Activated CD4-positive, alpha-beta T cell treated with anti-CD3 and anti-CD28 coated beads for 1 hour (primary cell): ENCODE results near the gene CCDC71.

Experiments
- DNase-seq: peaks from one replicate; pipeline ENCODE4 v3.0.0-alpha.2; 2020

Gene CCDC71

GRCh38 chr3:49124991-49125670 lies 41.0 kb downstream of the CCDC71 start:
- no peak for DNase-seq

DNA sequence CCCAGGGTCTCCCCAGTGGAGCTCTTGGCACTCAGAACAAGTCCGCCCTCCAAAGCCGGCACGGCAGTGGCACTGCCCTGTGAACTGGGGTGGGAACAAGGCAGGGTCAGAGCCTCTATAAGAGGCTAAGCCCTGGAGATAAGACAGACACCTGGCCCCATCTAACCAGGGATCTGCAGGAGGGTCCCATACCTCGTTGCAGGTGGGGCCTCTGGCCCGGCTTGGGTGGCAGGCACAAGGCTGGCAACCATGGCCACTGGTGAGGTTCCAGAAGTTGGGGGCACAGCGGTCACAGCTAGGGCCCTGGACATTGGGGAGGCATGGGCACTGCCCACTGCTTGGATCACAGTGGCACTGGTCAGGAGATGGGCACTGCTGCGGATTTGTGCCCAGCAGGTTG lies 41.9 kb downstream of the CCDC71 start:
- no peak for DNase-seq

DNA sequence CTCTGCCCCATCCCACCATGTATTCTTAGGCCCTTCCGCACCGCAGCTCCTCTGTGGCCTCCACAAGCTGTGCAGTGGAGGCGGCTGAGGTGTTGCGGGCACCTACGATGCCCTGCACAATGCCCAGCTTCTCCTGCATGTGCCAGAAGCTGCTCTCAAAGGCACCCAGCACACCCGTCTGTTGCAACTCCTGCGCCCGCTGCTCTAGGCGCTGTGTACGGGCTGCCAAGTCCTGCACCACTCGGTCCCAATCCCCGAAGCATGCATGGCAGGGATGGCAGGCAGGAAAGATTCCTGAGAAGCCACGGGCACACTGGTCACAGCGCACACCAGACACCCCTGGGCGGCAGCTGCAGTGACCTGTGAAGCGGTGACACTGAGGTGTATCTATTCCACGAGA lies 42.4 kb downstream of the CCDC71 start:
- DNase-seq: no peak

DNA sequence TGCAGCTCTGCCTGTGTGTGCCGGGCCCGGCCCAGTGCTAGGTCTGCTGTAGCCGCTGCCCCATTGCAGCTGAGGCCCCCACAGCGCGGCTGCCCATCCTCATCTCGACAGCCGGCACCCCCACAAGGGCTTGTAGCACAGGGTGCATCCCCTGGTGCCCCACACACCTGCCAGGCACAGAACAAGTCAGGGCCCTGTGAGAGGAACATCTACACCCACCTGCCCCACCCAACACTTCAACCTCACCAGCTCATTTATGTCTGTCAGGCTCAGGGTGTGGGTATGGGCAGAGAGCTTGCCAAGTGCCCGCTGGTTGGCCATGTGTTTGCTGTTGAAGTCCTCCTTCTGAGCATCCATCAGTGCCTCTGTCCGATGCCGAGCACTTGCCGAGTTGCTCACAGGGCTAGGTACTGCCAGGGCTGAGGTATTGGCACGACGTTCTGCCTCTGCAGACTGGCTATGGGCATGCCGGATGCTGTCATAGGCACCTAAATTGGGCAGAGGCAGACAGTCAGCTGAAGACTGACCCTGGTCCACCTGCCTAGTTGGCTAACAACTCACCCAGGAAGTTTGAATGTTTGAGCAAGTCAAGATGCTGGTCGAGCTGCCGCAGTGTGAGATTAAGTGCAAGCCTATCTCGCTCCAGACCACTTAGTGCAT lies 43.1 kb downstream of the CCDC71 start:
- DNase-seq: no peak

- no peak for DNase-seq
Observed at GRCh38 chr3:49122451-49122850, 43.7 kb downstream of the CCDC71 start.

- DNase-seq: no peak
Observed at GRCh38 chr3:49122022-49122421, 44.1 kb downstream of the CCDC71 start.

- no peak for DNase-seq
Observed at GRCh38 chr3:49121132-49121736, 44.9 kb downstream of the CCDC71 start.

DNA sequence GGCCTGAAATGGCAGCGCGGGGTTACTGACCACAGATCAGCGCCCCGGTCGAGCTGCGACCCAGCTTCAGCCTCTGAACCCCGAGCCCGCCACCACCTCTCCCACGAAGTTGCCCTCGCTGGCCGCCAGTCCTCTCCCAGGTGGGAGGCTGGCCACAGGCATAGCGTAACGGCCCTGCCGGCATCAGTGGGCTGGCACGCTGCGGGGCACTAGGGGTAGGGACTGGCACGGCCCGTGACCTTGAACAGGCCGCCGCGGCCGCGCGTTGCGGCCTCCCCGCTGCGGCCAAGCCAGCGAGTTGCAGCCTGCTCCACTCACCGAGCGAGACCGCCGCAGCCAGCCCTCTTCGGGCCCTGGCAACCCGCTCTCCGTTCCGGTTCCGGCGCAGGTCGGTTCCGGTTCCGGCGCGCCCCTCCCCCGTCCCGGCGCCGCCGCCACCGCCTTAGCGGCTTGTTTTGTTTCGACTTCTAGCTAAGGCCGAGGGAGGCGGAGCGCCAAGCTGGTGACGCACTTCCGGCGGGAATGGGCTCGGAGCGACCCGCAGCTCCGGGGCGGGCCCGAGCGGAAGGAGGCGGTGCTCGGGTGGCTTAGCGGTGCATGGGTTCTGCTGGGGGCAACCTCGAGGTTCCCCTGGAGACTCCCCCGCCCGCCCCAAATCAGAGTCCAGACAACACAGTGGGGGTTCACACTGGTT lies 45.5 kb downstream of the CCDC71 start, which contains the start of gene USP19:
Gene USP19 (minus strand): TSS at position 386 of the 694 bp plus-strand sequence. CDS start 1,678 bp downstream, outside the sequence.
- peak; percentile 89 for DNase-seq

- DNase-seq: no peak
Observed at GRCh38 chr3:49120096-49120437, 46.1 kb downstream of the CCDC71 start.

DNA sequence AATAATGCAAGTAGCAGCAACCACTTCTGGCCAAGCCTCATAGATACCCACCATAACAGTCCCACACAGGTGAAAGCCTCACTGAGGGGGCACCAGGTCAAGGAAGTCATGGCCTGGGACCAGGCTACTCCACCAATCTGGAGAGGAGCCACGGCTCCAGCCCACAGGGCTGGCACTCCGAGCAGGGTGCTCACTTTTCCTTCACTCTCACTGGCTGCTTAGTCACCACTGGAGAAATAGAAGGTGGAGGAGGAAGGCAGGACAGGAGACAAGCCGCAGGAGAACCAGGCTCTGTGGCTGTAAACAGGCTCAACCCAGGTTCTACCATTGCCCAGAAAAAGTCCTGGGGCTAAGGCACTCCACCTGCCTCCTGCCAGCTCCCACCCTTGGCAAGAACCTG lies 46.7 kb downstream of the CCDC71 start:
- DNase-seq: no peak

- DNase-seq: no peak
Observed at GRCh38 chr3:49119036-49119435, 47.1 kb downstream of the CCDC71 start.
